Hepatocyte (in vitro differentiated cells): ENCODE results near the gene TRIM44. TPM values are rescaled to one million over a fixed set of nuclear protein-coding genes. Genes with fewer than 3 reads are reported as not detected.
A peak's percentile ranks its signal among the peaks of the same experiment; 100 is the strongest.
"Not testable (repeated sequence)": the region's sequence is repeated elsewhere in the genome, so short reads cannot be mapped to it uniquely, and the experiment has no call there.

Experiments used
- DNase-seq: peaks from one replicate; pipeline ENCODE4 v3.0.0-alpha.2; 2016; ENCODE audit warnings: low spot score
- H2AFZ ChIP-seq: fragments of 200-600 bp; sonication (generic); 2 replicates; pipeline ENCODE4 v1.6.0; 2016; ENCODE audit warnings: antibody characterized with exemption, mild to moderate bottlenecking
- H3K27ac ChIP-seq: fragments of 200-600 bp; sonication (generic); 2 replicates; pipeline ENCODE4 v1.5.1; 2016; ENCODE audit warnings: mild to moderate bottlenecking
- H3K27me3 ChIP-seq: fragments of 200-600 bp; sonication (generic); 2 replicates; pipeline ENCODE4 v1.6.1; 2016
- H3K36me3 ChIP-seq: fragments of 200-600 bp; sonication (generic); replicated peaks from 2 replicates; pipeline ENCODE4 v1.5.1; 2016; ENCODE audit warnings: low read depth; ENCODE audit not compliant: insufficient read depth
- H3K4me1 ChIP-seq: fragments of 200-600 bp; sonication (generic); 2 replicates; pipeline ENCODE4 v1.5.1; 2016; ENCODE audit warnings: mild to moderate bottlenecking, moderate library complexity; ENCODE audit not compliant: insufficient read depth
- H3K4me2 ChIP-seq: fragments of 200-600 bp; sonication (generic); 2 replicates; pipeline ENCODE4 v1.6.0; 2016
- H3K4me3 ChIP-seq: fragments of 200-600 bp; sonication (generic); 2 replicates; pipeline ENCODE4 v1.5.1; 2016; ENCODE audit warnings: mild to moderate bottlenecking
- H3K79me2 ChIP-seq: fragments of 200-600 bp; sonication (generic); 2 replicates; pipeline ENCODE4 v1.6.0; 2017; ENCODE audit warnings: mild to moderate bottlenecking
- H3K9me2 ChIP-seq: fragments of 200-600 bp; sonication (generic); replicated peaks from 2 replicates; pipeline ENCODE4 v1.6.0; 2017; ENCODE audit warnings: mild to moderate bottlenecking; ENCODE audit not compliant: insufficient read depth
- H3K9me3 ChIP-seq: fragments of 200-600 bp; sonication (generic); 2 replicates; pipeline ENCODE4 v1.5.1; 2016; ENCODE audit warnings: low read depth, mild to moderate bottlenecking
- H4K20me1 ChIP-seq: fragments of 200-600 bp; sonication (generic); 2 replicates; pipeline ENCODE4 v1.6.0; 2016; ENCODE audit warnings: mild to moderate bottlenecking; ENCODE audit not compliant: insufficient read depth, poor library complexity, severe bottlenecking
- CTCF ChIP-seq: fragments of 200-600 bp; sonication (generic); IDR thresholded peaks from 2 replicates; pipeline ENCODE4 v1.5.1; 2016; ENCODE audit warnings: antibody characterized with exemption, mild to moderate bottlenecking; ENCODE audit not compliant: poor library complexity
- EZH2 ChIP-seq: fragments of 200-600 bp; sonication (generic); IDR thresholded peaks from 2 replicates; pipeline ENCODE4 v1.6.1; 2016; ENCODE audit warnings: antibody characterized with exemption, mild to moderate bottlenecking, borderline replicate concordance
- EZH2phosphoT487 ChIP-seq: fragments of 200-600 bp; sonication (generic); IDR thresholded peaks from one replicate; pipeline ENCODE4 v1.6.1; 2018; ENCODE audit warnings: antibody characterized with exemption, mild to moderate bottlenecking, low read depth, moderate library complexity; ENCODE audit not compliant: unreplicated experiment, severe bottlenecking
- WGBS: methylation state at CpG from one replicate; pipeline ENCODE4 v1.1.6; 2016; ENCODE audit warnings: low lambda C conversion rate; ENCODE audit errors: missing lambda C conversion rate; 5-methylcytosine and 5-hydroxymethylcytosine counted together
- polyA plus RNA-seq: library from polyadenylated mRNA; unstranded; fragments of >200 nt; fragmentation: Nextera tagmentation; extraction: Ambion mirVana; gene quantifications from 2 replicates; pipeline ENCODE4 v1.2.1, GENCODE V29; 2016
- total RNA-seq: library from RNA; depleted of rRNA; stranded (reverse); fragments of >200 nt; gene quantifications from 2 replicates; pipeline ENCODE4 v1.2.3, GENCODE V29; 2014

The TRIM44 gene
- total and polyA plus RNA-seq, 2 experiments from 2014 or later: 20.8 to 43.2 TPM

- Histone ChIP-seq H4K20me1 (no peaks in the 10 kb centered on the region), H3K27ac (peak overlapping the region; percentile 100), H3K9me3 (no peaks in the 10 kb centered on the region), H3K36me3 (no peaks in the 10 kb centered on the region), H2AFZ (peak overlapping the region; percentile 94), H3K4me2 (peak overlapping the region; percentile 89), H3K27me3 (no peaks in the 10 kb centered on the region), H3K4me1 (peaks cover 13% of the 10 kb centered on the region), H3K4me3 (peak overlapping the region; percentile 62), H3K79me2 (peaks cover 42% of the 10 kb centered on the region), H3K9me2 (no peaks in the 10 kb centered on the region)
- TF ChIP-seq EZH2 (no peak), CTCF (no peak), EZH2phosphoT487 (no peak)
- DNase-seq: peak; percentile 12
- WGBS: 3% methylated on average over 12 of the region's 12 CpGs
Observed at GRCh38 chr11:35662061-35662648, 420 bp upstream of the TRIM44 start.

- peaks cover 4% of the 10 kb centered on the region for H3K9me3 ChIP-seq
- peak overlapping the region; percentile 100 for H3K27ac ChIP-seq
- TF ChIP-seq EZH2 (no peak), CTCF (no peak), EZH2phosphoT487 (no peak)
- DNase-seq: no peak
- H3K27me3 ChIP-seq: no peaks in the 10 kb centered on the region
- no peaks in the 10 kb centered on the region for H4K20me1 ChIP-seq
- H3K36me3 ChIP-seq: no peaks in the 10 kb centered on the region
- peak overlapping the region; percentile 62 for H3K4me3 ChIP-seq
- H3K4me2 ChIP-seq: peak overlapping the region; percentile 89
- H2AFZ ChIP-seq: peak overlapping the region; percentile 94
- peaks cover 13% of the 10 kb centered on the region for H3K4me1 ChIP-seq
- H3K9me2 ChIP-seq: no peaks in the 10 kb centered on the region
- H3K79me2 ChIP-seq: peaks cover 54% of the 10 kb centered on the region
- WGBS: 94% methylated on average over 10 of the region's 10 CpGs
Observed at GRCh38 chr11:35663408-35663702, 780 bp downstream of the TRIM44 start.

GRCh38 chr11:35664977-35665441 is 2.4 kb downstream of the TRIM44 start:
- Histone ChIP-seq H4K20me1 (no peaks in the 10 kb centered on the region), H3K79me2 (peaks cover 70% of the 10 kb centered on the region), H3K9me3 (peaks cover 8% of the 10 kb centered on the region), H3K27me3 (no peaks in the 10 kb centered on the region), H3K36me3 (no peaks in the 10 kb centered on the region), H3K9me2 (no peaks in the 10 kb centered on the region), H3K4me1 (peaks cover 13% of the 10 kb centered on the region), H3K27ac (no peak overlapping the region), H3K4me2 (peak overlapping the region; percentile 89), H3K4me3 (no peak overlapping the region), H2AFZ (no peak overlapping the region)
- no peak for DNase-seq
- no peak for TF ChIP-seq EZH2phosphoT487
- TF ChIP-seq EZH2: no peak
- no peak for TF ChIP-seq CTCF
- 98% methylated on average over 5 of the region's 5 CpGs for WGBS

- Histone ChIP-seq H3K27me3 (no peaks in the 10 kb centered on the region), H3K36me3 (no peaks in the 10 kb centered on the region), H3K27ac (no peak overlapping the region), H2AFZ (no peak overlapping the region), H3K9me3 (peaks cover 8% of the 10 kb centered on the region), H3K79me2 (peaks cover 93% of the 10 kb centered on the region), H4K20me1 (peaks cover 2% of the 10 kb centered on the region), H3K9me2 (no peaks in the 10 kb centered on the region), H3K4me2 (no peak overlapping the region), H3K4me1 (peaks cover 13% of the 10 kb centered on the region), H3K4me3 (no peak overlapping the region)
- DNase-seq: no peak
- TF ChIP-seq EZH2 (no peak), CTCF (no peak), EZH2phosphoT487 (no peak)
- WGBS: 100% methylated on average over 1 of the region's 1 CpG
Observed at GRCh38 chr11:35667257-35667656, 4.7 kb downstream of the TRIM44 start.

- not testable (repeated sequence) for H3K9me3 ChIP-seq, H3K4me3 ChIP-seq, H3K27me3 ChIP-seq, DNase-seq, H3K4me1 ChIP-seq, H3K9me2 ChIP-seq, H3K36me3 ChIP-seq, H3K4me2 ChIP-seq, H2AFZ ChIP-seq, H3K27ac ChIP-seq
- H4K20me1 ChIP-seq: peaks cover 12% of the 10 kb centered on the region
- H3K79me2 ChIP-seq: peaks cover 100% of the 10 kb centered on the region
- 98% methylated on average over 3 of the region's 3 CpGs for WGBS
Observed at GRCh38 chr11:35668350-35668749, 5.8 kb downstream of the TRIM44 start.
